Muscle of back (tissue), 11 donors: Measurements from ENCODE around the gene BNC2. TPM values are rescaled to one million over a fixed set of nuclear protein-coding genes. Genes with fewer than 3 reads are reported as not detected.

Source experiments
- DNase-seq, 3 donors: peaks; one replicate each; pipeline versions ENCODE4 v3.0.0 to v3.0.0-alpha.2; 2013
- polyA plus RNA-seq, 10 donors: library from polyadenylated mRNA; unstranded; fragments of 120-200 nt; gene quantifications; one replicate each; pipeline ENCODE4 v1.2.1, GENCODE V29; 2013; ENCODE audit not compliant: insufficient read length in 10 of 10

BNC2 gene
- polyA plus RNA-seq, 10 donors, result 6.1 to 11.8 (median 7.5) TPM

GRCh38 chr9:16640649-16641048 lies 229.8 kb downstream of the BNC2 start:
- no peak for DNase-seq

- DNase-seq, result no peak
Observed at GRCh38 chr9:16639644-16640043, 230.8 kb downstream of the BNC2 start.

DNA sequence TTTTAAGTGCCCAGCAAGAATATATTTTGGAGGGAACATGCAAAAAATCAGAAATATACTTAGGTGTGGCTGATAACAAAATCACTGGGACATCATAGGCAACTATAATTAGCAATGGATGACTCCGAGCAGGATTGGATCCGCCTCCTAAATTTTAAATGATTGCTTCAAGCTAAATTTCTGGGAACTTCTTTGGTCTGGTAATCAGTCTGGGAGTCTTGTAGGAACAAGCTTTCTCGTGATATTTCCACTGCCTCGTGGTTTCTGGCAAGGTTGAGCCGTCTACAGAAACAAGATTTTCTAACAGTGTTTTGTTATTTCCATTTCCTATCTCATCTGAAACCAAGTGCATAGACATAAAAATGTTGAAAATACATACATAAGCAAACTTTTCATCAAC lies 232.6 kb downstream of the BNC2 start:
- peak in 1 of 3 donors; percentile 50 for DNase-seq

- no peak for DNase-seq
Observed at GRCh38 chr9:16637218-16637617, 233.3 kb downstream of the BNC2 start.

GRCh38 chr9:16633794-16634193 lies 236.7 kb downstream of the BNC2 start:
- DNase-seq, result no peak

- DNase-seq, result peak in 1 of 3 donors; percentile 62
Observed at GRCh38 chr9:16628413-16628812, 242.1 kb downstream of the BNC2 start.

GRCh38 chr9:16627967-16628366 lies 242.5 kb downstream of the BNC2 start:
- DNase-seq, result peak; percentile 87 to 94 (median 92)

DNA sequence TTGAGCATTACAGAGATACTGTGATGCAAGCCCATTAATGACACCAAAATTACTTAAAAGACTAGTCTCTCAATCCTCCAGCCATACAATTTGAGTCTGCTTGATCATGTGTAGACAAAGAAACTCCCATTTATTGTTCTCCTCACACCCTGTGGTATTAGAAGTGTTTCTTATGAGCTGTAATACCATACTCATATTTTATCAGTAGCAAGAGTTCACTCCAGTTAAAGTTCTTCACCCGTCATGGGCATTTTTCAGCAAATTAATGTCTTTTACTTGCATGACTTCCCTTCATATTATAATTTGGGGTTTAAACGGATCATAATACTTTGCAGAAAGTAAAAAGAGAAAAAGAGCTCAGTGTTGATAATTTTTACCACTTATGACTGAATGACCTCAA lies 242.9 kb downstream of the BNC2 start:
- DNase-seq, result no peak

- DNase-seq, result peak in 2 of 3 donors; percentile 68 to 69
Observed at GRCh38 chr9:16626577-16627130, 243.8 kb downstream of the BNC2 start.

GRCh38 chr9:16625811-16626210 lies 244.7 kb downstream of the BNC2 start:
- DNase-seq, result peak in 1 of 3 donors; percentile 72

- peak in 1 of 3 donors; percentile 71 for DNase-seq
Observed at GRCh38 chr9:16625161-16625631, 245.3 kb downstream of the BNC2 start.

GRCh38 chr9:16624744-16625117 lies 245.7 kb downstream of the BNC2 start:
- DNase-seq, result peak in 1 of 3 donors; percentile 64

DNA sequence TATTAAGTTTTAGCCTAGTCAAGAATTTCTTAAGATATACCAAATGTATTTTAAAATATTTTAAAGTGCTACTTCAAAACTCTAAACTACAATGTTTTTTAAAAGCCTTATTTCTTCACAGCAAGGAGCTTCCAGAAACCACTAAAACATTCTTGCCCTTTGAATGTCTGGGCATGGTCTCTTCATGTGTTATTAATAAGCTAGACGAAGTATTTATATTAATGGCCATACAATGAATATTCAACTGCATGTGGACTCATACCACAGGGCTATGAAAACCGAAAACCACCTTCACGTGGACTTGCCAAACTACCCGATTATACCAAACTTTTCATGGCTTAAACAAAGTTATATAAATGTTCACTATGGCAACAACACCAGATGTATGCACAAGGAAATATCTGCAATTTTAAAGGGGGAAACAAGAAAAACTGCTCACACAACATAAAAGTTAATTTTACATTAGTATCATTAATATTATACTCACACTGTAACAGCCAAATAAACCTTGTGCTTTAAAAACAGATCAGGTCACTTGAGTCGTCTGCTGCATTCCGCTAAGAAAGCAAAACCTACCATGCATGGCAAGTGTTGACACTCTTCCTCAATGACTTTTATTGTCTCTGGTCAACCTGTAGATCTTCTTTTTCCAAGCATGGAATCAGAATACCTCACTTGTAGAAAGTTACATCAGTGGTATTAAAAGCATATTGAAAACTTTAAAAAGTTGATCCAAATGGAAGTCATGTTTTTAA lies 246.3 kb downstream of the BNC2 start:
- no peak for DNase-seq

DNA sequence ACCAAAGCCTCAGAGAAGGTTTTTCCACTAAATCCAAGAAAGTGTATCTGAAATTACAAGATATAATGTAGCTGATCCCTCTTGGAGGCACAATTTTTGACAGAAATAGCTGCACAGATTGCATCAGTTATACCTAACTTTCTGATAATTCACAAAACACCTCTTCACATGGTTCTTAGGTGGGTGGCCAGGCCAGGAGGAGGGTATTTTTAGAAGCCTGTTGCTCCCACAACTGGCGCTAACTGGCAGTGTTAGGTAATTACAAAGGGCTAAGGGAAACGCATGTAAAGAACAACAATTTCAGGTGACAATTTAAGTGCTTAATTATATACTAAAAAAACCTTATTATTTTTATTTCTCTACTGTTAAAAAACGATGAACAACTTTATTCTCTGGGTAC lies 247.9 kb downstream of the BNC2 start:
- no peak for DNase-seq

DNA sequence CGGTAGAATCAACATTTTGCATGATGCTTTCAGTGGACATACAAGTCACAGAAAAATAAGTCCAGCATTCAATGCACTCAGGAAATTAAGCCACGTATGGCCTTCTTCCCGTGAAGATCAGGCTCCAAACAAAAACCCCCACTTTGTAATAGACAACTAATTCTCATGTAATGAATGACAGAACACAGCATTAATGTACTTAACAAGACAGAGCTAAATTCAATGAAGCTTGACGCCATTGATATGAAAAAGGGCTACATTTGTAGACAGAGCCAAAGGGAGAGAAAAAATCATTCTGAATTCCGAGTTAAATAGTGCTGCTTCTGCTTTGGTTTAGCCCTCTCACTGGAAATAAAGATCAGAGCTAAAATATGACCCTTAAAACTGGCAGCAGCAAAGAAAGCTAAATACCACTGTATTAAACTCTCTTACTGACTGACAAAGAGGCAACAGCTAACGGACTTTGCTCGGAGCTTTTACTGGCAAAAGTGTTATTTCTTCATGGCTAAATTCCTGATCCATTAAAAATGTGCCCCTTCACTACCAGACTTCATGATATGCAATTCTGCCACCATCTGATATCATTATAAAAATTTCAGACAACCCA lies 250.5 kb downstream of the BNC2 start:
- no peak for DNase-seq

- DNase-seq, result no peak
Observed at GRCh38 chr9:16619402-16619801, 251.1 kb downstream of the BNC2 start.

GRCh38 chr9:16618524-16618923 lies 251.9 kb downstream of the BNC2 start:
- DNase-seq, result no peak

DNA sequence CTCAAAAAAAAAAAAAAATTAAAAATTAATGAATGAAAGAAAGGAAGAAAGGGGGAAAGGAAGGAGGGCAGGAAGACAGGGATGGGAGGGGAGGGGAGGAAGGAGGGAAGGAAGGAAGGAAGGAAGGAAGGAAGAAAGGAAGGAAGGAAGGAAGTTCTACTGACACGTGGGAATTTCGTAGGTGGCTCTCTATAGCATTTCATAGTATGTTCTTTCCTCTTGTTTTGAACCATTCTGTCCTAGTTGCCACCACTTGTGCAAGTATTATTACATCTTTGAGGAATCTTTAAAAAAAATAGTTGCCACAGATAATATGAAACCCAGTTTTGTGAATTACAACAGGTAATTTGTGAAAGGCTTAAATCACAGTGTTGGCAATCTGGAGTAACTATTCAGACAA lies 253.8 kb downstream of the BNC2 start:
- no peak for DNase-seq

GRCh38 chr9:16615451-16615850 lies 255.0 kb downstream of the BNC2 start:
- no peak for DNase-seq

DNA sequence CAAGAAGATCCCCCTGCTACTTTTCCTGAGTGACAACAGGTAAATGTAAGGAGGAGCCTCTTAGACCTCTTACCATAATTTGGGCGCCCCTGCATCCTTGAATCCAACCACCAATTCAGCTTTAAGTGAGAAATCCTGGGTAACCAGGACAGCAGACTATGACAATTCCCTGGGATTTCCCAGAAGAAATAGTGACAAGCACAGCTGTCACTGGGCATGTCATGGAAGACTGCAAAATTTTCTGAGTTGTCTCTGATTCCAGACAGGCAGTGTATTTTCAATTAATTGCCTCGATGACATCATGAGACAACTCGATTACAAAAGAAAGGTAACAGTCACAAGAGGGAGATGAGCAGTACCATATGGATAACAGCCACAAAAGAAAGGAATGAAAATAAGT lies 256.9 kb downstream of the BNC2 start:
- no peak for DNase-seq

GRCh38 chr9:16613051-16613450 lies 257.4 kb downstream of the BNC2 start:
- no peak for DNase-seq

- DNase-seq, result no peak
Observed at GRCh38 chr9:16612627-16613026, 257.8 kb downstream of the BNC2 start.

GRCh38 chr9:16611983-16612382 lies 258.5 kb downstream of the BNC2 start:
- DNase-seq, result peak in 1 of 3 donors; percentile 51
